HG03175 (cell line): ENCODE data around the gene GPR139.

Source experiments
- ATAC-seq: cut with Tn5 transposase; IDR thresholded peaks from one replicate; pipeline ENCODE4 v1.9.1; 2021; ENCODE audit warnings: mild to moderate bottlenecking, moderate library complexity; ENCODE audit not compliant: unreplicated experiment

Gene GPR139

GRCh38 chr16:20056436-20056835 is 17.3 kb downstream of the GPR139 start:
- no peak for ATAC-seq

GRCh38 chr16:20053336-20053735 is 20.4 kb downstream of the GPR139 start:
- ATAC-seq = no peak

GRCh38 chr16:20051611-20052010 is 22.1 kb downstream of the GPR139 start:
- ATAC-seq = no peak

GRCh38 chr16:20051147-20051546 is 22.5 kb downstream of the GPR139 start:
- no peak for ATAC-seq

- ATAC-seq = no peak
Observed at GRCh38 chr16:20049831-20050230, 23.9 kb downstream of the GPR139 start.

GRCh38 chr16:20045886-20046285 is 27.8 kb downstream of the GPR139 start:
- ATAC-seq = no peak

- no peak for ATAC-seq
Observed at GRCh38 chr16:20042848-20043247, 30.8 kb downstream of the GPR139 start.

GRCh38 chr16:20041924-20042596 is 31.6 kb downstream of the GPR139 start:
- ATAC-seq = no peak

- ATAC-seq = no peak
Observed at GRCh38 chr16:20040011-20040410, 33.7 kb downstream of the GPR139 start.

- no peak for ATAC-seq
Observed at GRCh38 chr16:20029611-20030010, 44.1 kb downstream of the GPR139 start.

- ATAC-seq = no peak
Observed at GRCh38 chr16:20026361-20027072, 47.2 kb downstream of the GPR139 start.

GRCh38 chr16:20023190-20023589 is 50.5 kb downstream of the GPR139 start:
- ATAC-seq = no peak

- ATAC-seq = no peak
Observed at GRCh38 chr16:20020976-20021375, 52.7 kb downstream of the GPR139 start.

- ATAC-seq = no peak
Observed at GRCh38 chr16:20020083-20020482, 53.6 kb downstream of the GPR139 start.

GRCh38 chr16:20016234-20016633 is 57.5 kb downstream of the GPR139 start:
- ATAC-seq = no peak

- no peak for ATAC-seq
Observed at GRCh38 chr16:20004931-20005330, 68.8 kb downstream of the GPR139 start.

GRCh38 chr16:20002936-20003335 is 70.8 kb downstream of the GPR139 start:
- no peak for ATAC-seq

GRCh38 chr16:20001856-20002707 is 71.6 kb downstream of the GPR139 start:
- no peak for ATAC-seq

- no peak for ATAC-seq
Observed at GRCh38 chr16:19997734-19998133, 76.0 kb downstream of the GPR139 start.

- no peak for ATAC-seq
Observed at GRCh38 chr16:19997264-19997663, 76.4 kb downstream of the GPR139 start.

GRCh38 chr16:19994466-19995170 is 79.1 kb downstream of the GPR139 start:
- no peak for ATAC-seq
